Mammary microvascular endothelial cell (primary cell): Measurements from ENCODE around the gene SPNS1. TPM values are rescaled to one million over a fixed set of nuclear protein-coding genes. Genes with fewer than 3 reads are reported as not detected.

Experiments
- total RNA-seq: library from RNA; depleted of rRNA; stranded (reverse); fragments of >200 nt; gene quantifications from 2 replicates; pipeline ENCODE4 v1.2.3, GENCODE V29; 2015

Gene SPNS1
- 54.0 and 55.2 TPM in 2 replicates for total RNA-seq

GRCh38 chr16:28974437-28975157 is at the start of gene SPNS1:
Gene SPNS1, plus strand, starts transcription at chr16:28974778. Its CDS starts 374 bp downstream, at chr16:28975152.

GRCh38 chr16:28931801-28932225 is 42.8 kb upstream of the SPNS1 start, which contains the start of gene CD19:
Gene CD19, plus strand, starts transcription at chr16:28931971. Its CDS starts 30 bp downstream, at chr16:28932001.

GRCh38 chr16:28950648-28951409 is 23.7 kb upstream of the SPNS1 start, which contains the start of gene NFATC2IP:
Gene NFATC2IP, plus strand, starts transcription at chr16:28950937. Its CDS starts 75 bp downstream, at chr16:28951012.

GRCh38 chr16:28984619-28985135 is 10.1 kb downstream of the SPNS1 start, which contains the start of gene LAT:
Gene LAT, plus strand, starts transcription at chr16:28985052. Its CDS starts 366 bp downstream, at chr16:28985418.

Other genes with a start within 250 kb of the SPNS1 start
- not detected in 2 replicates for gene NPIPB9, start 223.0 kb upstream of the SPNS1 start, total RNA-seq
- gene ATXN2L, start 151.8 kb upstream of the SPNS1 start, total RNA-seq = 81.7 and 88.1 TPM in 2 replicates
- gene TUFM, start 128.4 kb upstream of the SPNS1 start, total RNA-seq = 216 and 232 TPM in 2 replicates
- 17.5 and 20.6 TPM in 2 replicates for gene SH2B1, start 110.9 kb upstream of the SPNS1 start, total RNA-seq
- not detected in 2 replicates for gene ATP2A1, start 96.3 kb upstream of the SPNS1 start, total RNA-seq
- 49.6 and 54.6 TPM in 2 replicates for gene RABEP2, start 49.5 kb upstream of the SPNS1 start, total RNA-seq
- not detected in 2 replicates for gene CD19, start 42.8 kb upstream of the SPNS1 start, total RNA-seq
- gene NFATC2IP, start 23.8 kb upstream of the SPNS1 start, total RNA-seq = 18.8 and 23.6 TPM in 2 replicates
- gene LAT, start 10.3 kb downstream of the SPNS1 start, total RNA-seq = 2.4 and 2.7 TPM in 2 replicates